Uterus (tissue), 4 donors: ENCODE measurements around the gene CIC. TPM values are rescaled to one million over a fixed set of nuclear protein-coding genes. Genes with fewer than 3 reads are reported as not detected.

ENCODE experiments used
- DNase-seq, 2 donors: peaks; one replicate each; pipeline ENCODE4 v3.0.0-alpha.2; 2019 to 2020
- H3K27ac ChIP-seq, 2 donors: fragments of 200-600 bp; sonication (generic); 1 replicate in 1 of 2; 2 replicates in 1 of 2; pipeline ENCODE4 v1.5.1; 2016 to 2018
- H3K27me3 ChIP-seq, 2 donors: fragments of 200-600 bp; sonication (generic); one replicate each; pipeline ENCODE4 v1.5.1; 2018 to 2019; ENCODE audit warnings: control low read depth in 1 of 2
- H3K36me3 ChIP-seq, 2 donors: fragments of 200-600 bp; sonication (generic); one replicate each; pipeline ENCODE4 v1.5.1; 2019; ENCODE audit warnings: control low read depth in 1 of 2
- H3K4me1 ChIP-seq, 2 donors: fragments of 200-600 bp; sonication (generic); one replicate each; pipeline ENCODE4 v1.5.1; 2018 to 2019; ENCODE audit warnings: control low read depth in 1 of 2
- H3K4me3 ChIP-seq, 2 donors: fragments of 200-600 bp; sonication (generic); 1 replicate in 1 of 2; 2 replicates in 1 of 2; pipeline ENCODE4 v1.5.1; 2018 to 2019; ENCODE audit warnings: mild to moderate bottlenecking in 1 of 2
- H3K9me3 ChIP-seq, 2 donors: fragments of 200-600 bp; sonication (generic); one replicate each; pipeline ENCODE4 v1.5.1; 2019; ENCODE audit warnings: control low read depth in 1 of 2
- POLR2A ChIP-seq, 2 donors: fragments of 450-650 bp; IDR thresholded peaks; one replicate each; pipeline ENCODE4 v1.6.1; 2016; ENCODE audit warnings: antibody characterized with exemption in 2 of 2, mild to moderate bottlenecking in 1 of 2, moderate library complexity in 1 of 2
- intact Hi-C: fragments of 100-400 bp; cut with DNase I; formaldehyde crosslinking; loops from one replicate; pipeline ENCODE4 v1.15.1; 2023; ENCODE audit warnings: low total_unique reads
- total RNA-seq, 4 donors: library from RNA; depleted of rRNA in 3 of 4; stranded (reverse); fragments of >200 nt in 3 of 4; gene quantifications; one replicate each; pipeline versions ENCODE4 v1.1.0 to v1.2.4, GENCODE V29; 2014 to 2023
- TF ChIP-seq, protein P1 (sequence below), 4 experiments: fragments of 200-600 bp in 2 of 4; fragments of 450-650 bp in 2 of 4; sonication (generic) in 2 of 4; IDR thresholded peaks; one replicate each; pipeline ENCODE4 v1.5.1; 2016 to 2019; ENCODE audit warnings: antibody characterized with exemption in 4 of 4, mild to moderate bottlenecking in 2 of 4, moderate library complexity in 1 of 4
- donor health status: DM: yes; HTN: yes; CAD: no.

The CIC gene
- total RNA-seq, 4 donors from 2014 or later: 28.7 to 155 (median 47.4) TPM

DNA sequence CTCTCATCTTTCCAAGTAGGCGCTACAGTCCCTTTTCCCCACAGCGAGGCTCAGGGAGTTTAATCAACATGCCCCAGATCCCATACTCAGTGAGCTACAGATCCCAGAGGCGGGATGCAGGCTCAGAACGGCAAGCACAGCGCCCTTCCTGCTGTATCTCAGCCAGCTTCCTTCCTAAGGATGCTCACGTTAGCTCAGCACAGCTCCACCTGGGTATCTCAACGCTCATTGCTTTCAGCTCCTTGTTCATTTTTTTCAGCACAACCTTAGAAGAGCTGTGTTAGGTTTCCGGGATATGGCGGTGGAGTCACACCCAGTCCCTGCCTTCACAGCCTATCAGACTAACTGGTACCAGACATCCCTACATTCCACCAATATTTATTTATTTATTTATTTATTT is 53.3 kb downstream of the CIC start:
- intact Hi-C loops: no loop called here
- no peak overlapping the region for H3K27ac ChIP-seq
- peaks cover 0 to 15% of the 10 kb centered on the region in 2 donors for H3K4me1 ChIP-seq
- no peaks in the 10 kb centered on the region for H3K9me3 ChIP-seq
- DNase-seq: no peak
- H3K4me3 ChIP-seq: no peak overlapping the region
- TF ChIP-seq, protein P1, sequence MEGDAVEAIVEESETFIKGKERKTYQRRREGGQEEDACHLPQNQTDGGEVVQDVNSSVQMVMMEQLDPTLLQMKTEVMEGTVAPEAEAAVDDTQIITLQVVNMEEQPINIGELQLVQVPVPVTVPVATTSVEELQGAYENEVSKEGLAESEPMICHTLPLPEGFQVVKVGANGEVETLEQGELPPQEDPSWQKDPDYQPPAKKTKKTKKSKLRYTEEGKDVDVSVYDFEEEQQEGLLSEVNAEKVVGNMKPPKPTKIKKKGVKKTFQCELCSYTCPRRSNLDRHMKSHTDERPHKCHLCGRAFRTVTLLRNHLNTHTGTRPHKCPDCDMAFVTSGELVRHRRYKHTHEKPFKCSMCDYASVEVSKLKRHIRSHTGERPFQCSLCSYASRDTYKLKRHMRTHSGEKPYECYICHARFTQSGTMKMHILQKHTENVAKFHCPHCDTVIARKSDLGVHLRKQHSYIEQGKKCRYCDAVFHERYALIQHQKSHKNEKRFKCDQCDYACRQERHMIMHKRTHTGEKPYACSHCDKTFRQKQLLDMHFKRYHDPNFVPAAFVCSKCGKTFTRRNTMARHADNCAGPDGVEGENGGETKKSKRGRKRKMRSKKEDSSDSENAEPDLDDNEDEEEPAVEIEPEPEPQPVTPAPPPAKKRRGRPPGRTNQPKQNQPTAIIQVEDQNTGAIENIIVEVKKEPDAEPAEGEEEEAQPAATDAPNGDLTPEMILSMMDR (IDR thresholded peaks at IDR 0.05): no peak
- TF ChIP-seq POLR2A (IDR thresholded peaks at IDR 0.05): no peak
- H3K36me3 ChIP-seq: no peaks in the 10 kb centered on the region
- H3K27me3 ChIP-seq: peaks cover 8 to 15% of the 10 kb centered on the region in 2 donors

DNA sequence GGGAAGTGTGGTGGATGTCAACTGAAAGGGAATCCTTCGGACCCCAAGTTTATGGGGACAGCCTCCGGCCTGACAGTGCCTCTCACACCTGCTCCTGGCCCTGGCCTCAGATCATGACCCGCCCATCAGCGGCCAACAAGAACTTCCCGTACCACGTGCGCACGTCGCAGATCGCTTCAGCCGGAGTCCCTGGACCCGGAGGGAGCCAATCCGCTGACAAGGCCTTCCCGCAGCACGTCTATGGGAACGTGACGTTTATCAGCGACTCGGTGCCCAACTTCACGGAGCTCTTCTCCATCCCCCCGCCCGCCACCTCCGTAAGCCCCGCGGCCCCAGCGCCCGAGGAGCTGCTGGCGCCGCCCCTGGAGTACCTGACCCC is 54.4 kb downstream of the CIC start:
- H3K4me1 ChIP-seq: peaks cover 0 to 20% of the 10 kb centered on the region in 2 donors
- H3K36me3 ChIP-seq: no peaks in the 10 kb centered on the region
- TF ChIP-seq, protein P1 (IDR thresholded peaks at IDR 0.05): no peak
- no peak for TF ChIP-seq POLR2A (IDR thresholded peaks at IDR 0.05)
- no peak overlapping the region for H3K4me3 ChIP-seq
- H3K9me3 ChIP-seq: no peaks in the 10 kb centered on the region
- peaks cover 8 to 15% of the 10 kb centered on the region in 2 donors for H3K27me3 ChIP-seq
- DNase-seq: no peak
- intact Hi-C loops: no loop called here
- H3K27ac ChIP-seq: no peak overlapping the region

DNA sequence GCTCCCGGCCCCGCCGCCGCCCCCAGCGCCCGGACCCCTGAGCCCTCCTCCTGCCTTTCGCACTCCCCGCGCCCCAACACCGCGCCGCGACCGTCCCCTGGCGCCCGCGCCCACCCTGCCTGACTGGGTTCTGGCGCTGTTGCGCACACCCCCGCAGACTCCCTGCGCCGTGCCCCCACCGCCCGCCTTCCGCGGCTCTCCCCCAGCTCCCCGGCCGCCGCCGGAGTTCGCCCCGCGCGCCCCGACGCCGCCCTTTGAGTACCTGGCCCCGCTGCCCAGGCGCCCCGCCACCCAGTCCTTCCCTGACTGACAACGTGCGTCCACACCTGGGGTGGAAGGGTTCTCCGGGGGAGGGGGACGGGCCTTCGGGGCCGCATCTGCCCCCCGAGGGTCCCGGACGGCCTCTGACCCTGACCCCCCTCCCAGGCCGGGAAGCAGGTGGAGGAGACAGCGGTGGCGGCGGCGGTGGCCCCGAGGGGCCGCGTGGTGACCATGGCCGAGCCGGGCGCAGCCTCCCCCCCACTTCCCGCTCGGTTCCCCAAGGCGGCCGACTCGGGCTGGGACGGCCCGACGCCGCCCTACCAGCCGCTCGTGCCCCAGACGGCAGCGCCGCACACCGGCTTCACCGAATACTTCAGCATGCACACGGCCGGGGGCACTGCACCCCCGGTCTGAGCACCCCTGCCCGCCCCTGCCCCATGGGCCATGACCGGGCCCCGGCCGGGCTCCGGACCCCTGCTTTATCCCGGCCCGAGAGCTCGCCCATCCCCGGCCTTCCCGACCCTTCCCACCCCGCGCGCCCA is 55.0 kb downstream of the CIC start:
- no peak overlapping the region for H3K27ac ChIP-seq
- peak overlapping the region in 1 of 2 donors; percentile 90 for H3K4me3 ChIP-seq
- H3K4me1 ChIP-seq: peaks cover 0 to 20% of the 10 kb centered on the region in 2 donors
- H3K9me3 ChIP-seq: no peaks in the 10 kb centered on the region
- H3K36me3 ChIP-seq: no peaks in the 10 kb centered on the region
- TF ChIP-seq, protein P1 (IDR thresholded peaks at IDR 0.05): peak in 1 of 4 experiments; percentile 14
- no peak for TF ChIP-seq POLR2A (IDR thresholded peaks at IDR 0.05)
- H3K27me3 ChIP-seq: peaks cover 8 to 15% of the 10 kb centered on the region in 2 donors
- intact Hi-C loops: no loop called here
- no peak for DNase-seq

DNA sequence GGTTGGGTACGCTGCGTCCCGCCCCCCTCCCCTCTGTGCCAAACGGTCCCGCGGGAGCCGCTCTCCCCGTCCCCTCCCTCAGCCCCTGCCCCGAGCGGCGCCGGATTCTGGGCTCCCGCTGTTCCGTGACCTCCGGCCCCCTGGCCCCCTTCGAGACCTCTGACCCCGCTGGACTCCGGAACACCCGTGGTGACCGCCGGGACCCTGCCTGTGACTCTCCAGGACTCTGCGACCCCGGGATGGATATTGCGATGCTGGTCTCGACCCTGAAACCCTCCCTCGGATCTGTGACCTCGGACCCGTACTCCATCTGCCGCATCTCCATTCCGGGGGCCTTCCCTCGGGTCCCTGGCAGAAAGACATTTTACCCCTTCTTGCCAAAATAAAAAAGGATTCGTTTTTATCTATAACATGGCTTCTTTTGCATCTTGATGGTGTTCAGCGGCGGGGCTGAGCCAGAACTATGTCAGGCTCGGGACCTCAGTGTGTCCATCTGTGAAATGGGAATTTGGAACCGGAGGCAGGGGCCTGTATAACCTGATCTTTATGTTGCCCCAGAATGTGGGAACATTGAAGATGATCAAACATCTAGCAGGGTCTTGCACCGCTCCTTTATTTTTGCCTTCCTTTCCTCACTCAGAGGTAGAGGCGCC is 55.7 kb downstream of the CIC start:
- intact Hi-C loops: no loop called here
- H3K27me3 ChIP-seq: peaks cover 8 to 15% of the 10 kb centered on the region in 2 donors
- peak in 1 of 2 donors; percentile 33 for DNase-seq
- no peaks in the 10 kb centered on the region for H3K9me3 ChIP-seq
- peak overlapping the region; percentile 73 to 90 for H3K4me3 ChIP-seq
- H3K4me1 ChIP-seq: peaks cover 0 to 20% of the 10 kb centered on the region in 2 donors
- H3K27ac ChIP-seq: no peak overlapping the region
- TF ChIP-seq, protein P1 (IDR thresholded peaks at IDR 0.05): peak in 1 of 4 experiments; percentile 77
- TF ChIP-seq POLR2A (IDR thresholded peaks at IDR 0.05): no peak
- no peaks in the 10 kb centered on the region for H3K36me3 ChIP-seq
